ENCODE measurements around the gene EFCAB12. TPM values are rescaled to one million over a fixed set of nuclear protein-coding genes. Genes with fewer than 3 reads are reported as not detected.

Gene EFCAB12
- total and polyA plus RNA-seq, 2 donors (not counting 3 experiments of a cell fraction or from before 2014, with no cell fraction given), result 0.15 to 0.49 TPM

DNA sequence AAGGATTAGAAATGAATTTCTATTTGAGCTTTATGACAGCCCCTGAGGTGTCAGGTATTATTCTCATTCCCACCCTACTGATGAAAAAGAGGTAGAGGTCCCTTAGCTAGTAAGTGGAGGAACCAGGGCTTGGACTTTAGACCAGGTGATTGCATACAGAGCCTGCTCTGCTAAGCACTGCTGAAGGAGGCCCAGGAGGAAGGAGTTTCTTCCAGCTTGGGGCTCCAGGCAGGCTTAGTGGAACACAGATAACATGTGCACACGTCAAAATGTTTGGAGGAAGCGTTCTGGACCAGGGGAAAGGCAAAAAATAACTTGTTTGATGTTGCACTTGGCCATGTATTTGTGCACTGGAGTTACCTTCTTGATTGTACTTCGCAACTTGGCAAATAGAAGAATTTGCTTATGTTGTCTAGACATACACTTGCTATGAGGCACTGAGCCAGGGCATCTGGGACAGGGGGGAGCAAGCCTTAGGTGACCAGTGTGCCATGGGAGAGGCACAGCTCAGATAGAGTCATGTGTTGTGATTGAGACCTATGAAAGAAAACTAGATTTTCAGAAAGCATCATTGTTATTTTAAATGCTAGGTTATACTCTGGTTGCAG is 34.0 kb upstream of the EFCAB12 start:
- H3K27ac ChIP-seq (ENCODE audit: insufficient read depth, low read depth, low read length), result no peak overlapping the region
- H3K4me1 ChIP-seq (ENCODE audit: control insufficient read depth, extremely low read depth, insufficient read depth, low read length), result no peaks in the 10 kb centered on the region
- dilution Hi-C loops (cut with MboI; ENCODE audit: extremely low pct_ligation_motif_present, low sequenced_read_pairs), result no loop called here
- H3K79me2 ChIP-seq (ENCODE audit: control insufficient read depth, insufficient read depth, low read length), result no peaks in the 10 kb centered on the region
- H3K27me3 ChIP-seq (ENCODE audit: control insufficient read depth in 2 of 2, insufficient read depth in 2 of 2, low read length in 2 of 2), result no peaks in the 10 kb centered on the region
- H3K9me1 ChIP-seq (replicated peaks; ENCODE audit: control insufficient read depth, extremely low read depth, insufficient read depth, low read length), result no peaks in the 10 kb centered on the region
- POLR2A ChIA-PET, result no interaction called here
- H3K36me3 ChIP-seq (ENCODE audit: control insufficient read depth in 2 of 2, extremely low read depth in 1 of 2, insufficient read depth in 2 of 2, low read length in 2 of 2), result peaks cover 0 to 7% of the 10 kb centered on the region in 2 experiments
- no peak overlapping the region for H2AFZ ChIP-seq (ENCODE audit: low read depth, low read length)
- intact Hi-C loops (cut with micrococcal nuclease), result no loop called here
- no peaks in the 10 kb centered on the region for H3K9me3 ChIP-seq (replicated peaks; ENCODE audit: control insufficient read depth, insufficient read depth, low read length)
- H4K20me1 ChIP-seq (replicated peaks; ENCODE audit: control insufficient read depth, extremely low read depth, insufficient read depth, low read length), result no peaks in the 10 kb centered on the region
- DNase-seq (ENCODE audit: low read depth, low spot score) (no peak), FAIRE-seq (no peak)
- TF ChIP-seq MYC (IDR thresholded peaks at IDR 0.05; ENCODE audit: low read depth, low read length), result no peak
- TF ChIP-seq, protein P1, sequence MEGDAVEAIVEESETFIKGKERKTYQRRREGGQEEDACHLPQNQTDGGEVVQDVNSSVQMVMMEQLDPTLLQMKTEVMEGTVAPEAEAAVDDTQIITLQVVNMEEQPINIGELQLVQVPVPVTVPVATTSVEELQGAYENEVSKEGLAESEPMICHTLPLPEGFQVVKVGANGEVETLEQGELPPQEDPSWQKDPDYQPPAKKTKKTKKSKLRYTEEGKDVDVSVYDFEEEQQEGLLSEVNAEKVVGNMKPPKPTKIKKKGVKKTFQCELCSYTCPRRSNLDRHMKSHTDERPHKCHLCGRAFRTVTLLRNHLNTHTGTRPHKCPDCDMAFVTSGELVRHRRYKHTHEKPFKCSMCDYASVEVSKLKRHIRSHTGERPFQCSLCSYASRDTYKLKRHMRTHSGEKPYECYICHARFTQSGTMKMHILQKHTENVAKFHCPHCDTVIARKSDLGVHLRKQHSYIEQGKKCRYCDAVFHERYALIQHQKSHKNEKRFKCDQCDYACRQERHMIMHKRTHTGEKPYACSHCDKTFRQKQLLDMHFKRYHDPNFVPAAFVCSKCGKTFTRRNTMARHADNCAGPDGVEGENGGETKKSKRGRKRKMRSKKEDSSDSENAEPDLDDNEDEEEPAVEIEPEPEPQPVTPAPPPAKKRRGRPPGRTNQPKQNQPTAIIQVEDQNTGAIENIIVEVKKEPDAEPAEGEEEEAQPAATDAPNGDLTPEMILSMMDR (IDR thresholded peaks at IDR 0.05; ENCODE audit: extremely low read depth in 1 of 2, insufficient read depth in 1 of 2, low read depth in 1 of 2, low read length in 2 of 2), result no peak
- TF ChIP-seq, protein P2, sequence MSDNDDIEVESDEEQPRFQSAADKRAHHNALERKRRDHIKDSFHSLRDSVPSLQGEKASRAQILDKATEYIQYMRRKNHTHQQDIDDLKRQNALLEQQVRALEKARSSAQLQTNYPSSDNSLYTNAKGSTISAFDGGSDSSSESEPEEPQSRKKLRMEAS (IDR thresholded peaks at IDR 0.05; ENCODE audit: insufficient read depth, insufficient read length), result no peak
- no peak for TF ChIP-seq POLR2AphosphoS5 (IDR thresholded peaks at IDR 0.05; ENCODE audit: insufficient read depth, low read depth, low read length)
- TF ChIP-seq EZH2 (IDR thresholded peaks at IDR 0.05; ENCODE audit: borderline replicate concordance, low read depth, low read length, severe bottlenecking), result no peak
- no peak for TF ChIP-seq FOS (IDR thresholded peaks at IDR 0.05; ENCODE audit: borderline replicate concordance, insufficient read depth, low read length)
- no peak for TF ChIP-seq POLR2A (IDR thresholded peaks at IDR 0.05; ENCODE audit: low read depth, low read length)
- H3K4me2 ChIP-seq (ENCODE audit: insufficient read depth, low read length), result no peak overlapping the region
- BruUV-seq (replicated peaks), result no TSS peak
- H3K9ac ChIP-seq (replicated peaks; ENCODE audit: extremely low read depth, insufficient read depth, low read length), result no peak overlapping the region
- no peak overlapping the region for H3K4me3 ChIP-seq (replicated peaks in 1 of 3; ENCODE audit: insufficient read depth in 1 of 3, low read depth in 1 of 3, low read length in 3 of 3)
- CTCF ChIA-PET, result interaction anchor here (0.8 to 1.2 kb wide), 2 partner anchors 79 to 95 kb away, joined by 3 read pairs; no protein-coding TSS in a partner anchor

Data from endothelial cell of umbilical vein (primary cell).